Measurements from ENCODE around the gene TRAPPC4. TPM values are rescaled to one million over a fixed set of nuclear protein-coding genes. Genes with fewer than 3 reads are reported as not detected.
A peak's percentile ranks its signal among the peaks of the same experiment; 100 is the strongest.
"Not testable (repeated sequence)": the region's sequence is repeated elsewhere in the genome, so short reads cannot be mapped to it uniquely, and the experiment has no call there.

The TRAPPC4 gene
- total RNA-seq, 1 experiment from 2014 or later: 78.9 TPM

DNA sequence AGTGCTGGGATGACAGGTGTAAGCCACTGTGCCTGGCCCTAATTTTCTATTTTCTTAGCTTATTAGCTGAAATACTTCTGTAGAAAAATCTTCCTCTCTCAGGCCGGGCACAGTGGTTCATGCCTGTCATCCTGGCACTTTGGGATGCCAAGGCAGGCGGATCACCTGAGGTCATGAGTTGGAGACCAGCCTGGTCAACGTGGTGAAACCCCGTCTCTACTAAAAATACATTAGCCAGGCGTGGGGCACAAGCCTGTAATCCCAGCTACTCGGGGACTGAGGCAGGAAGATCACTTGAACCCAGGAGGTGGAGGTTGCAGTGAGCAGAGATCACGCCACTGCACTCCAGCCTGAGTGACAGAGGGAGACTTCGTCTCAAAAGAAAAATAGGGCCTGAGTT is 34.2 kb upstream of the TRAPPC4 start:
- H3K36me3 ChIP-seq (ENCODE audit: control insufficient read depth, insufficient read depth, low read length); CTCF ChIA-PET; ATAC-seq; H3K4me3 ChIP-seq (ENCODE audit: low read depth in 2 of 2, low read length in 2 of 2); BruUV-seq (replicated peaks); intact Hi-C loops (cut with micrococcal nuclease; ENCODE audit: unreplicated experiment); in situ Hi-C loops (cut with HindIII; ENCODE audit: low pct_unique_long_range_greater_than_20kb, low sequenced_read_pairs); DNase-seq (ENCODE audit: low read depth, low spot score); H3K4me1 ChIP-seq (ENCODE audit: control insufficient read depth, insufficient read depth, low read length); H3K27ac ChIP-seq (ENCODE audit: low read length); H3K27me3 ChIP-seq (ENCODE audit: control insufficient read depth, insufficient read depth, low read length); H3K9me3 ChIP-seq (ENCODE audit: control insufficient read depth, insufficient read depth, low read depth, low read length): not testable (repeated sequence)
- POLR2A ChIA-PET: interaction anchor here (0.7 kb wide), 1 partner anchor 14 kb away, joined by 3 read pairs; the partner anchor contains the start of gene CENATAC

DNA sequence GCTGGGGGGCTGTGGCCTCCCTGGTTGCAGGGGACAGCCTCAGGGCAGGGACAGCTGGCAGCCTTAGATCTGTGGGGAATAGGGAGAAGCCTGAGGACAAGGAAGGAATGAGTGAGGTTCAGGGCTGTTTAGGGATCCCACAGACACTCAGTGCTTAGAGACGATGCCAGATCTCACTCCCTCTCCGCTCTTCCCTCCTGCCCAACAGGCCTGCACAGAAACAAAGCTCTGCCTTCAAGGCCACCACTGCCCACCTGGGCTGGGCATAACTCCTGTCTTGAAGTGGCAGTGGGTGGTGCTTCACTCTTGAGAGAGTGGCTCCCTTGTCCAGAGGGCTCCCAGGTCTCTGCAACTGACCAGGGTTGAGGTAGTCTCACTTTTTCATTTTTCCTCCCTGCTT is 33.7 kb upstream of the TRAPPC4 start:
- no peak for TF ChIP-seq TCF7L2 (IDR thresholded peaks at IDR 0.05; ENCODE audit: low read depth, low read length)
- no peak for TF ChIP-seq SIN3A (IDR thresholded peaks at IDR 0.05; ENCODE audit: borderline replicate concordance, insufficient read depth, low read depth, low read length)
- TF ChIP-seq, protein P1, sequence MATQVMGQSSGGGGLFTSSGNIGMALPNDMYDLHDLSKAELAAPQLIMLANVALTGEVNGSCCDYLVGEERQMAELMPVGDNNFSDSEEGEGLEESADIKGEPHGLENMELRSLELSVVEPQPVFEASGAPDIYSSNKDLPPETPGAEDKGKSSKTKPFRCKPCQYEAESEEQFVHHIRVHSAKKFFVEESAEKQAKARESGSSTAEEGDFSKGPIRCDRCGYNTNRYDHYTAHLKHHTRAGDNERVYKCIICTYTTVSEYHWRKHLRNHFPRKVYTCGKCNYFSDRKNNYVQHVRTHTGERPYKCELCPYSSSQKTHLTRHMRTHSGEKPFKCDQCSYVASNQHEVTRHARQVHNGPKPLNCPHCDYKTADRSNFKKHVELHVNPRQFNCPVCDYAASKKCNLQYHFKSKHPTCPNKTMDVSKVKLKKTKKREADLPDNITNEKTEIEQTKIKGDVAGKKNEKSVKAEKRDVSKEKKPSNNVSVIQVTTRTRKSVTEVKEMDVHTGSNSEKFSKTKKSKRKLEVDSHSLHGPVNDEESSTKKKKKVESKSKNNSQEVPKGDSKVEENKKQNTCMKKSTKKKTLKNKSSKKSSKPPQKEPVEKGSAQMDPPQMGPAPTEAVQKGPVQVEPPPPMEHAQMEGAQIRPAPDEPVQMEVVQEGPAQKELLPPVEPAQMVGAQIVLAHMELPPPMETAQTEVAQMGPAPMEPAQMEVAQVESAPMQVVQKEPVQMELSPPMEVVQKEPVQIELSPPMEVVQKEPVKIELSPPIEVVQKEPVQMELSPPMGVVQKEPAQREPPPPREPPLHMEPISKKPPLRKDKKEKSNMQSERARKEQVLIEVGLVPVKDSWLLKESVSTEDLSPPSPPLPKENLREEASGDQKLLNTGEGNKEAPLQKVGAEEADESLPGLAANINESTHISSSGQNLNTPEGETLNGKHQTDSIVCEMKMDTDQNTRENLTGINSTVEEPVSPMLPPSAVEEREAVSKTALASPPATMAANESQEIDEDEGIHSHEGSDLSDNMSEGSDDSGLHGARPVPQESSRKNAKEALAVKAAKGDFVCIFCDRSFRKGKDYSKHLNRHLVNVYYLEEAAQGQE (IDR thresholded peaks at IDR 0.05; ENCODE audit: insufficient read depth in 1 of 2, low read depth in 2 of 2, low read length in 1 of 2): no peak
- TF ChIP-seq, protein P2, sequence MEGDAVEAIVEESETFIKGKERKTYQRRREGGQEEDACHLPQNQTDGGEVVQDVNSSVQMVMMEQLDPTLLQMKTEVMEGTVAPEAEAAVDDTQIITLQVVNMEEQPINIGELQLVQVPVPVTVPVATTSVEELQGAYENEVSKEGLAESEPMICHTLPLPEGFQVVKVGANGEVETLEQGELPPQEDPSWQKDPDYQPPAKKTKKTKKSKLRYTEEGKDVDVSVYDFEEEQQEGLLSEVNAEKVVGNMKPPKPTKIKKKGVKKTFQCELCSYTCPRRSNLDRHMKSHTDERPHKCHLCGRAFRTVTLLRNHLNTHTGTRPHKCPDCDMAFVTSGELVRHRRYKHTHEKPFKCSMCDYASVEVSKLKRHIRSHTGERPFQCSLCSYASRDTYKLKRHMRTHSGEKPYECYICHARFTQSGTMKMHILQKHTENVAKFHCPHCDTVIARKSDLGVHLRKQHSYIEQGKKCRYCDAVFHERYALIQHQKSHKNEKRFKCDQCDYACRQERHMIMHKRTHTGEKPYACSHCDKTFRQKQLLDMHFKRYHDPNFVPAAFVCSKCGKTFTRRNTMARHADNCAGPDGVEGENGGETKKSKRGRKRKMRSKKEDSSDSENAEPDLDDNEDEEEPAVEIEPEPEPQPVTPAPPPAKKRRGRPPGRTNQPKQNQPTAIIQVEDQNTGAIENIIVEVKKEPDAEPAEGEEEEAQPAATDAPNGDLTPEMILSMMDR (IDR thresholded peaks at IDR 0.05): no peak
- TF ChIP-seq POLR2AphosphoS5 (IDR thresholded peaks at IDR 0.05; ENCODE audit: low read depth, low read length): no peak
- H3K4me1 ChIP-seq (ENCODE audit: control insufficient read depth, insufficient read depth, low read length): no peaks in the 10 kb centered on the region
- no peaks in the 10 kb centered on the region for H3K36me3 ChIP-seq (ENCODE audit: control insufficient read depth, insufficient read depth, low read length)
- no peaks in the 10 kb centered on the region for H3K9me3 ChIP-seq (ENCODE audit: control insufficient read depth, insufficient read depth, low read depth, low read length)
- CTCF ChIA-PET: interaction anchor here (0.6 kb wide), 1 partner anchor 341 kb away, joined by 6 read pairs; no protein-coding TSS in a partner anchor
- in situ Hi-C loops (cut with HindIII; ENCODE audit: low pct_unique_long_range_greater_than_20kb, low sequenced_read_pairs) (no loop called here), intact Hi-C loops (cut with micrococcal nuclease; ENCODE audit: unreplicated experiment) (no loop called here)
- DNase-seq (ENCODE audit: low read depth, low spot score) (no peak), ATAC-seq (peak; percentile 56)
- POLR2A ChIA-PET: no interaction called here
- H3K4me3 ChIP-seq (ENCODE audit: low read depth in 2 of 2, low read length in 2 of 2): no peak overlapping the region
- no peaks in the 10 kb centered on the region for H3K27me3 ChIP-seq (ENCODE audit: control insufficient read depth, insufficient read depth, low read length)
- BruUV-seq (replicated peaks): no TSS peak
- no peak overlapping the region for H3K27ac ChIP-seq (ENCODE audit: low read length)

DNA sequence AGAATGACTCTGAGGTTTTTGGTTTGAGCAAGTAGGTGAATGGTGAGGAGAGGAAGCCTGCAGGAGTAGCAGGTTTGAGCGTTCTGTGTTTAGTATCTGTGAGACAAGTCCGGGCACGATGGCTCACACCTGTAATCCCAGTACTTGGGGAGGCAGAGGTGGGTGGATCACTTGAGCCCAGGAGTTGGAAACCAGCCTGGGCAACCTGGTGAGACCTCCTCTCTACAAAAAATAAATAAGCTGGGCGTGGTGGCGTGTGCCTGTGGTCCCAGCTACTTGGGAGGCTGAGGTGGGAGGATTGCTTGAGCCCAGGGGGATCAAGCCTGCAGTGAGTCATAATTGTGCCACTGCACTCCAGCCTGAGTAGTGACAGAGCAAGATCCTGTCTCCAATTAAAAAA is 30.3 kb upstream of the TRAPPC4 start:
- ATAC-seq: no peak
- in situ Hi-C loops (cut with HindIII; ENCODE audit: low pct_unique_long_range_greater_than_20kb, low sequenced_read_pairs): no loop called here
- no peak overlapping the region for H3K4me3 ChIP-seq (ENCODE audit: low read depth in 2 of 2, low read length in 2 of 2)
- no peak overlapping the region for H3K27ac ChIP-seq (ENCODE audit: low read length)
- no peaks in the 10 kb centered on the region for H3K36me3 ChIP-seq (ENCODE audit: control insufficient read depth, insufficient read depth, low read length)
- TF ChIP-seq TCF7L2 (IDR thresholded peaks at IDR 0.05; ENCODE audit: low read depth, low read length): no peak
- H3K27me3 ChIP-seq (ENCODE audit: control insufficient read depth, insufficient read depth, low read length): no peaks in the 10 kb centered on the region
- DNase-seq (ENCODE audit: low read depth, low spot score): no peak
- intact Hi-C loops (cut with micrococcal nuclease; ENCODE audit: unreplicated experiment): no loop called here
- BruUV-seq (replicated peaks): no TSS peak
- ChIA-PET CTCF (interaction anchor here (1.2 kb wide), 1 partner anchor 9 kb away, joined by 3 read pairs; no protein-coding TSS in a partner anchor), POLR2A (interaction anchor here (0.7 kb wide), 1 partner anchor 313 kb away, joined by 4 read pairs; no protein-coding TSS in a partner anchor)
- no peaks in the 10 kb centered on the region for H3K4me1 ChIP-seq (ENCODE audit: control insufficient read depth, insufficient read depth, low read length)
- no peaks in the 10 kb centered on the region for H3K9me3 ChIP-seq (ENCODE audit: control insufficient read depth, insufficient read depth, low read depth, low read length)

DNA sequence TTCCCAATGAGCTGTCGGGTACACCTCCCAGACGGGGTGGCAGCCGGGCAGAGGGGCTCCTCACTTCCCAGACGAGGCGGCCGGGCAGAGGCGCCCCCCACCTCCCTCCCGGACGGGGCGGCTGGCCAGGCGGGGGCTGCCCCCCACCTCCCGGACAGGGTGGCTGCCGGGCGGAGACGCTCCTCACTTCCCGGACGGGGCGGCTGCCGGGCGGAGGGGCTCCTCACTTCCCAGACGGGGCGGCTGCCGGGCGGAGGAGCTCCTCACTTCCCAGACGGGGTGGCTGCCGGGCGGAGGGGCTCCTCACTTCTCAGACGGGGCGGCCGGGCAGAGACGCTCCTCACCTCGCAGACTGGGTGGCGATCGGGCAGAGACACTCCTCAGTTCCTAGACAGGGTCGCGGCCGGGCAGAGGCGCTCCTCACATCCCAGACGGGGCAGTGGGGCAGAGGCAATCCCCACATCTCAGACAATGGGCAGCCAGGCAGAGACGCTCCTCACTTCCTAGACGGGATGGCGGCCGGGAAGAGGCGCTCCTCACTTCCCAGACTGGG is 27.0 kb upstream of the TRAPPC4 start:
- DNase-seq (ENCODE audit: low read depth, low spot score); H3K27me3 ChIP-seq (ENCODE audit: control insufficient read depth, insufficient read depth, low read length); H3K27ac ChIP-seq (ENCODE audit: low read length); H3K36me3 ChIP-seq (ENCODE audit: control insufficient read depth, insufficient read depth, low read length); intact Hi-C loops (cut with micrococcal nuclease; ENCODE audit: unreplicated experiment); CTCF ChIA-PET; POLR2A ChIA-PET; H3K9me3 ChIP-seq (ENCODE audit: control insufficient read depth, insufficient read depth, low read depth, low read length); H3K4me1 ChIP-seq (ENCODE audit: control insufficient read depth, insufficient read depth, low read length); H3K4me3 ChIP-seq (ENCODE audit: low read depth in 2 of 2, low read length in 2 of 2); in situ Hi-C loops (cut with HindIII; ENCODE audit: low pct_unique_long_range_greater_than_20kb, low sequenced_read_pairs); BruUV-seq (replicated peaks); ATAC-seq: not testable (repeated sequence)

Data from Panc1 (cell line).